NCI-H748 (cell line): ENCODE measurements around the gene GNPDA1.

Experiments
- DNase-seq: peaks from one replicate; lab custom pipeline; 2025; ENCODE audit not compliant: unreplicated experiment; lab: John Stamatoyannopoulos, UW

Gene GNPDA1

DNA sequence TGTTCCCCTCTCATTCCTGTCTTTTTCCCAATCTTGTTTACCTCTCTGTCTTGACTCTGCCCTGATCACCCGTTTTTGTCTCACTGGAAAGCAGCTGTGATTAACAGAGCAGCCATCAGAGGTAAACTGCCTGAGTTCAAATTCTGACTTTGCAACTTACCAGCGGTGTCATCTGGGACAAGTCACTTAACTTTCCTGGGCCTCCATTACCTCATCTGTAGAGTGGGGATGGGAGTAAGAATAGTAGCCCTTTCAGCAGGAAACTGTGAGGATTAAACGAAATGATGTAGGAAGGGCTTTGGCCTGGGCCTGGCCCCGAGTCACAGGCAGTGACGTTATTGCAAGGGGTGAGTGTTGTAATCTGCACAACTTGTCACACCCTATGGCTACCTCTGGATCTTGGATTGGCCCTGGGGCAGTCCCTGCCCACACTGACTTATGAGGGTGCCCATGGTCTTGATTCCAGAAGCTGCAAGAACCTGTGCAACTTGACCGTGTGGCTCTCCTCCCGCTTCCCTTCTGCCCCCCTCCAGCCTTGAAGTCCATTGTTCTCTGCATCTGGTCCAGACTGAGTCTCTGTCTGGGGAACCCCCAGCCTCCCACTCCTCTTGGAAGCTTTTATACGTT, 54.2 kb downstream of the GNPDA1 start:
- DNase-seq: no peak

DNA sequence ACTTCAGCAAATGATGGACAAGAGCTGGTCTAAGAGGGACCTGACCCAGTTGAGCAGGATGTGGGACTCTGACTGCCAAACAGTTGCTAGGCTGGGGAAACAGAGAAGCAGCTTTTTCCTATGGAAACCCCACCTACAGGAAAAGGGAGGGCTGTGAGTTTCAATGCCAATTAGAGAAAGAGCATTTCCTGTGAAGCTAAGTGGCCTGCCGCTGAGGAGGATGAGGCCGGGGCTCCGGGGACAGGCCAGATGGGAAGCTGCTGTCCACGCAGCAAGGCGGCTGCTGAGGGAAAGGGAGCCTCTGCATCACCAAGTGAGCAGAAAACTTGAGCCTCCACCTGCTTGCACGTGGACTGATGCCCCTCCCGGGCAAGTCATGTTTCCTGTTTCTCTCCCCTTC, 54.7 kb downstream of the GNPDA1 start, which contains the start of gene PCDH12:
TSS of gene PCDH12 (minus strand) at position 90 of the 400 bp plus-strand sequence. CDS start 351 bp downstream, outside the sequence.
- peak; percentile 42 for DNase-seq

DNA sequence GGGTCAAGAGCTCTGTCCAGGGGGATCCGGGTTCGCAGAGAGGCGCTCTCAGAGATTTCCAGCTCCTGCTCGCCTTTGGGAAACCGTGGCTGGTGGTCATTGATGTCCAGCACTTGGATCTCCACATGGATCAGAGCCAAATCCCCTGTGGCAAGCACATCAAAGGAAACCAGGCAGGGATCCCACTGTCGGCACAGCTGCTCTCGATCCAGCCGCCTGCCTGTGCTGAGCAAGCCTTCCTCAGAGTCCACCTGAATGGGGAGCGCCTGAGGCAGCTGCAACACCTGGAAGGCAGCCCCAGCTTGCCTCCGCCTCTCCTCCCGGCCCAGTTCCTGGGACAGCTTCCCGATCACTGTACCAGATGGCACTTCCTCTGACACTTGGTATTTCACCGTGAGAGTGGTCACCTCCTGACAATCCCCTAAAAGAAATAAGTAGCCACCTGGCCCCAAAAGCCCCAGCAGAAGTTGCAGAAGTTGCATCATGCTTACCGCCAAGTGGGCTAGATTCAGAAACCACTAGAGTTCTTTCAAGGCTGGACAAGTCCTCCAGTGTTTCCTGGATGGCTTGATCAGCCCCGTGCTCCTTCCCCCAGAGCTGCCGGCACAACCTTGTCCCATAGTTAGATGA, 55.3 kb downstream of the GNPDA1 start:
- peak; percentile 4 for DNase-seq

DNA sequence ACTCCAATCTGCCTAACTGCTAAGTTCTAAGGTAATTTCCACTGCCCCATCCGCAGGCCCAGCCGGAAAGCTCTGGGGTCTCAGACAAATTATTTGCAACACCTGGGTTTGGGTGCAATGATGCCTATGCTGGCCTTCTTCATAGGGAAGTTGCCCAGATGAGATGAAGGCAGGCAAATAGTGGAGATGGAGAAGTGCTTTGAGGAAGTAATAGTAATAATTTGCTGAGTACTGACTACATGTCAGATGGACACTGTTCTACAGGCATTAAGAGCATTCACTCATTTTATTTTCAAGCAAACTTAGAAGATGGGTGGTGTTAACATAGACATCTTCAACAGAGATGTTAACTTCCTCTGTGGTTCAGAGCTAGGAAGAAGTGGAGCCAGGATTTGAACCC, 58.6 kb downstream of the GNPDA1 start:
- no peak for DNase-seq

DNA sequence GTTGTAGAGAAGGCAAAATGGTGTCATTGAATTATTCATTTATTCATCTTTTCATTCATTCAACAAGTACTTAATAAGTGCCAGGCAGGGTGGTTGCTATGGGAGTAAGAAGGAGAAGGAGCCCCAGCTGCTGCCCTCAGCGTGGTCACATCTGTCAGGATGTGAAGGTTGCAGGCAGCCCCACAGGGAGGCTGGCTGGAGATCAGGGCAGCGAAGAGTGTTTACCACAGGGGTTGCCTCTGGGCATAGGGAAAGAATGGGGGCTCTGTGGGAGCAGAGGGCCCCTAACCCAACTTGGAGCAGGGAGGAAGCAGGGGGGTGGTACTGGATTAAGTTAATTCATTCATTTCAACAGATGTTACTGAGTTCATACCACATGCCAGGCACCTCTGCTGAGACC, 60.8 kb downstream of the GNPDA1 start:
- DNase-seq: no peak

DNA sequence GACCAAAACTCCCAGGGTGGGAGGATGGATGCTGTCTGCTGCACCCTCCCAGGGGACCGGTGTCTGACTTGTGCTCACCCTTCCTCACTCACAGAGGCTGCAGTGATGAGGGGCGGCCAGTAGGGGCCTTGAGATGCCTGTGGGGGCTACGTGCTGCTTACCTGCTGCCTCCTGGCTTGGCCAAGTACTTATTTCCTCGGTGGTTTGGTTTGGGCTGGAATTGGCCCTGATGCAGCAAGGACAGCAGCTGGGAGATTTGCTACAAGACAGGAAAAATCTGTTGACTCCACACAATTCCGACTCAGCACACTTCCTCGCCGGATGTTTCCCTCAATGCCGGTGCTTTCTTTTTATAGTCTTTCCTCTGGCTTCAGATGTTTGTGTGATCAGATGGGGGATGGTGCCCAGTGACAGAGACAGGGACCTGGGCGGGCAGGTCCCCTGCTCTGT, 61.5 kb downstream of the GNPDA1 start:
- peak; percentile 28 for DNase-seq
